ENCODE results near the gene FLT3LG.

GRCh38 chr19:49436381-49437017 lies 37.5 kb upstream of the FLT3LG start:
- TF ChIP-seq EZH2 (optimal IDR thresholded peaks at IDR 0.05; ENCODE audit: low read depth, low read length) (no peak), CTCF (IDR thresholded peaks at IDR 0.05; ENCODE audit: low read length) (no peak), EZH2phosphoT487 (IDR thresholded peaks at IDR 0.05; ENCODE audit: low read length) (no peak)
